Tibial nerve (tissue), 4 donors: ENCODE data around the gene OTOA. TPM values are rescaled to one million over a fixed set of nuclear protein-coding genes. Genes with fewer than 3 reads are reported as not detected.
A peak's percentile ranks its signal among the peaks of the same experiment; 100 is the strongest.

Experiments used
- DNase-seq, 2 donors: peaks; one replicate each; pipeline ENCODE4 v3.0.0-alpha.2; 2019; ENCODE audit warnings: low spot score in 2 of 2
- H3K27ac ChIP-seq, 4 donors: fragments of 200-600 bp; sonication (generic) in 3 of 4; one replicate each; pipeline ENCODE4 v1.5.1; 2017 to 2019; ENCODE audit warnings: mild to moderate bottlenecking in 1 of 4
- H3K27me3 ChIP-seq, 2 donors: fragments of 200-600 bp; sonication (generic) in 1 of 2; one replicate each; pipeline versions ENCODE4 v1.5.1 to v1.6.0; 2017 to 2019
- H3K36me3 ChIP-seq, 3 donors: fragments of 200-600 bp; sonication (generic); one replicate each; pipeline ENCODE4 v1.5.1; 2018 to 2019
- H3K4me1 ChIP-seq, 4 donors: fragments of 200-600 bp; sonication (generic) in 3 of 4; one replicate each; pipeline ENCODE4 v1.5.1; 2017 to 2019
- H3K4me3 ChIP-seq, 4 donors: fragments of 200-600 bp; sonication (generic) in 3 of 4; one replicate each; pipeline ENCODE4 v1.5.1; 2017 to 2019; ENCODE audit warnings: mild to moderate bottlenecking in 1 of 4, moderate library complexity in 1 of 4
- H3K9me3 ChIP-seq, 4 donors: fragments of 200-600 bp; sonication (generic) in 3 of 4; one replicate each; pipeline ENCODE4 v1.5.1; 2017 to 2019
- EP300 ChIP-seq, 2 donors: sonication (generic); formaldehyde crosslinking; IDR thresholded peaks; one replicate each; pipeline ENCODE4 v1.6.1; 2017; ENCODE audit warnings: antibody characterized with exemption in 2 of 2, mild to moderate bottlenecking in 1 of 2
- POLR2A ChIP-seq, 2 donors: fragments of 450-650 bp; IDR thresholded peaks; one replicate each; pipeline ENCODE4 v1.6.1; 2017; ENCODE audit warnings: antibody characterized with exemption in 2 of 2, mild to moderate bottlenecking in 2 of 2, moderate library complexity in 2 of 2
- WGBS, 2 donors: methylation state at CpG; one replicate each; pipeline ENCODE4 v1.1.5; 2018; 5-methylcytosine and 5-hydroxymethylcytosine counted together
- total RNA-seq, 4 donors: library from RNA; depleted of rRNA; stranded (reverse); fragments of >200 nt; gene quantifications; one replicate each; pipeline ENCODE4 v1.1.0, GENCODE V29; 2016
- TF ChIP-seq, protein P1 (sequence below), 5 experiments: fragments of 200-600 bp in 3 of 5; fragments of 450-650 bp in 2 of 5; sonication (generic) in 3 of 5; IDR thresholded peaks; one replicate each; pipeline ENCODE4 v1.5.1; 2016 to 2019; ENCODE audit warnings: antibody characterized with exemption in 5 of 5, mild to moderate bottlenecking in 3 of 5, moderate library complexity in 2 of 5

Gene OTOA
- total RNA-seq, 4 donors from 2014 or later, result 0.39 to 1.3 (median 0.90) TPM; not detected in 1

- TF ChIP-seq EP300 (IDR thresholded peaks at IDR 0.05) (no peak), POLR2A (IDR thresholded peaks at IDR 0.05) (no peak)
- TF ChIP-seq, protein P1, sequence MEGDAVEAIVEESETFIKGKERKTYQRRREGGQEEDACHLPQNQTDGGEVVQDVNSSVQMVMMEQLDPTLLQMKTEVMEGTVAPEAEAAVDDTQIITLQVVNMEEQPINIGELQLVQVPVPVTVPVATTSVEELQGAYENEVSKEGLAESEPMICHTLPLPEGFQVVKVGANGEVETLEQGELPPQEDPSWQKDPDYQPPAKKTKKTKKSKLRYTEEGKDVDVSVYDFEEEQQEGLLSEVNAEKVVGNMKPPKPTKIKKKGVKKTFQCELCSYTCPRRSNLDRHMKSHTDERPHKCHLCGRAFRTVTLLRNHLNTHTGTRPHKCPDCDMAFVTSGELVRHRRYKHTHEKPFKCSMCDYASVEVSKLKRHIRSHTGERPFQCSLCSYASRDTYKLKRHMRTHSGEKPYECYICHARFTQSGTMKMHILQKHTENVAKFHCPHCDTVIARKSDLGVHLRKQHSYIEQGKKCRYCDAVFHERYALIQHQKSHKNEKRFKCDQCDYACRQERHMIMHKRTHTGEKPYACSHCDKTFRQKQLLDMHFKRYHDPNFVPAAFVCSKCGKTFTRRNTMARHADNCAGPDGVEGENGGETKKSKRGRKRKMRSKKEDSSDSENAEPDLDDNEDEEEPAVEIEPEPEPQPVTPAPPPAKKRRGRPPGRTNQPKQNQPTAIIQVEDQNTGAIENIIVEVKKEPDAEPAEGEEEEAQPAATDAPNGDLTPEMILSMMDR (IDR thresholded peaks at IDR 0.05), result no peak
- Histone ChIP-seq H3K27ac (no peak overlapping the region), H3K36me3 (peaks cover 0 to 22% (median 0%) of the 10 kb centered on the region in 3 donors), H3K27me3 (no peaks in the 10 kb centered on the region), H3K9me3 (no peaks in the 10 kb centered on the region), H3K4me1 (peaks cover 0 to 12% (median 0%) of the 10 kb centered on the region in 4 donors), H3K4me3 (no peak overlapping the region)
- no peak for DNase-seq
Observed at GRCh38 chr16:21620592-21620991, 43.2 kb upstream of the OTOA start.

DNA sequence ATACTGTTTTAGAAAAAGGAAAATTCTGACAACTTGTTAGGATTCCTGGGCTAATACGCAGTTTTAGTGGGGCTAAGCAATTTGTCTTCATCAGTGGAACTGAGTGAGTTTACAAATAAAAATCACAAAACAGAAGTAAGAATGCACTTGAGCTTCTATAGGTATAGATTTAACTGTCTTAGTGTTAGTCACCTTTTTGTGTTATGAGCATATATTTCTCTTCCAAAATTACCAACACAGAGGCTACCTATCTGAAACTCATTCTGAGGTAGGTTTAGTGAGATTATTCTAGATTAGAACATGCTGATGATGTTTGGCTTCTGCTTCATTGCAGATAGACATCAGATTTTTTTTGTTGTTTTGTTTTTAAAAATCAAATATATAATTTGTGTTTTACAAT lies 41.2 kb upstream of the OTOA start:
- H3K27me3 ChIP-seq, result no peaks in the 10 kb centered on the region
- H3K27ac ChIP-seq, result no peak overlapping the region
- peaks cover 0 to 22% (median 3%) of the 10 kb centered on the region in 4 donors for H3K4me1 ChIP-seq
- H3K9me3 ChIP-seq, result no peaks in the 10 kb centered on the region
- no peak for DNase-seq
- no peak overlapping the region for H3K4me3 ChIP-seq
- TF ChIP-seq POLR2A (IDR thresholded peaks at IDR 0.05), result no peak
- TF ChIP-seq EP300 (IDR thresholded peaks at IDR 0.05), result no peak
- TF ChIP-seq, protein P1 (IDR thresholded peaks at IDR 0.05), result no peak
- peaks cover 0 to 34% (median 0%) of the 10 kb centered on the region in 3 donors for H3K36me3 ChIP-seq
- 96 to 100% methylated on average over 1 of the region's 1 CpG for WGBS, 2 donors

- Histone ChIP-seq H3K36me3 (peaks cover 0 to 45% (median 5%) of the 10 kb centered on the region in 3 donors), H3K27ac (no peak overlapping the region)
- TF ChIP-seq POLR2A (IDR thresholded peaks at IDR 0.05), result no peak
- TF ChIP-seq EP300 (IDR thresholded peaks at IDR 0.05), result no peak
- TF ChIP-seq, protein P1 (IDR thresholded peaks at IDR 0.05), result no peak
Observed at GRCh38 chr16:21625026-21625425, 38.7 kb upstream of the OTOA start.

GRCh38 chr16:21626659-21627277 lies 37.0 kb upstream of the OTOA start:
- H3K4me1 ChIP-seq, result peaks cover 0 to 17% (median 3%) of the 10 kb centered on the region in 4 donors
- H3K27me3 ChIP-seq, result no peaks in the 10 kb centered on the region
- H3K4me3 ChIP-seq, result no peak overlapping the region
- no peaks in the 10 kb centered on the region for H3K9me3 ChIP-seq
- peaks cover 0 to 53% (median 5%) of the 10 kb centered on the region in 3 donors for H3K36me3 ChIP-seq
- peak overlapping the region in 1 of 4 donors; percentile 44 for H3K27ac ChIP-seq
- WGBS, 2 donors, result 17 to 20% methylated on average over 6 of the region's 6 CpGs
- DNase-seq, result peak in 1 of 2 donors; percentile 28
- TF ChIP-seq POLR2A (IDR thresholded peaks at IDR 0.05) (no peak), EP300 (IDR thresholded peaks at IDR 0.05) (peak in 1 of 2 donors; percentile 60)
- TF ChIP-seq, protein P1 (IDR thresholded peaks at IDR 0.05), result no peak

More at GRCh38 chr16:21625026-21625425, 38.7 kb upstream of the OTOA start:
- no peak overlapping the region for H3K4me3 ChIP-seq
- 62 to 76% methylated on average over 1 of the region's 1 CpG for WGBS, 2 donors
- no peaks in the 10 kb centered on the region for H3K27me3 ChIP-seq
- no peaks in the 10 kb centered on the region for H3K9me3 ChIP-seq
- peaks cover 0 to 18% (median 3%) of the 10 kb centered on the region in 4 donors for H3K4me1 ChIP-seq
- no peak for DNase-seq

DNA sequence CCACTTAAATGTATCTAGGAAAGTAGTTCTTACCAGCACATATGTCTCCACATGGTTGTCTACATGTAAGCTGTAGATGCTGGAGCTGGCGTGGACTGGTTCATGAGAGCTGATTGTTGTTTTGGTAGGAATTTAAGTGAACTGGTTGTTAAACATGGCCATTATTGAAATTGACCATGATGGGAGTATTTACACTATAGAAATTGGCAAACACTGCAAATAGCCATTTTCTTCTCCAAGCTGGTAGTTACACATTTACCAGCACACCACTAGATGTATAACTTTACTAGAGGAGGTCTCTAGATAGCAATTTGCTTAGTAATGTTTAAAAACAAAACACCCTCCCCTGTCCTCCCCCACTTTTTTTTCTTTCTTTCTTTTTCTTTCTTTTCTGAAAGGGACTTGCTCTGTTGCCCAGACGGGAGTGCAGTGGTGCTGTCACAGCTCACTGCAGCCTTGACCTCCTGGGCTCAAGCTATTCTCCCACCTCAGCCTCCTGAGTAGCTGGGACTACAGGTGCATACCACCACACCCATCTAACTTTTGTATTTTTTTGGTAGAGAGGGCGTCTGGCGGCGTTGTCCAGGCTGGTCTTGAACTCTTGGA lies 35.5 kb upstream of the OTOA start:
- no peaks in the 10 kb centered on the region for H3K27me3 ChIP-seq
- peaks cover 0 to 53% (median 5%) of the 10 kb centered on the region in 3 donors for H3K36me3 ChIP-seq
- no peak overlapping the region for H3K27ac ChIP-seq
- DNase-seq, result no peak
- no peaks in the 10 kb centered on the region for H3K9me3 ChIP-seq
- no peak overlapping the region for H3K4me3 ChIP-seq
- H3K4me1 ChIP-seq, result peaks cover 0 to 17% (median 3%) of the 10 kb centered on the region in 4 donors
- TF ChIP-seq, protein P1 (IDR thresholded peaks at IDR 0.05), result no peak
- no peak for TF ChIP-seq POLR2A (IDR thresholded peaks at IDR 0.05)
- no peak for TF ChIP-seq EP300 (IDR thresholded peaks at IDR 0.05)
- 97 to 98% methylated on average over 5 of the region's 5 CpGs for WGBS, 2 donors
